Stomach smooth muscle (tissue), 2 donors: ENCODE data around the gene ANKRD2.
"Not testable (repeated sequence)": the region's sequence is repeated elsewhere in the genome, so short reads cannot be mapped to it uniquely, and the experiment has no call there.

Source experiments
- H3K27ac ChIP-seq: one replicate; pipeline ENCODE4 v1.7.0; 2013; ENCODE audit warnings: mild to moderate bottlenecking, low read length, inconsistent platforms
- H3K27me3 ChIP-seq, 2 donors: one replicate each; pipeline ENCODE4 v1.7.0; 2013; ENCODE audit warnings: low read length in 2 of 2; ENCODE audit not compliant: insufficient read depth in 2 of 2, control insufficient read depth in 1 of 2
- H3K36me3 ChIP-seq, 2 donors: one replicate each; pipeline ENCODE4 v1.7.0; 2013; ENCODE audit warnings: low read length in 2 of 2; ENCODE audit not compliant: control insufficient read depth in 2 of 2, insufficient read depth in 2 of 2
- H3K4me1 ChIP-seq: one replicate; pipeline ENCODE4 v1.7.0; 2013; ENCODE audit warnings: low read length; ENCODE audit not compliant: control insufficient read depth, insufficient read depth
- H3K4me3 ChIP-seq, 2 donors: one replicate each; pipeline ENCODE4 v1.7.0; 2013; ENCODE audit warnings: low read length in 2 of 2
- H3K9ac ChIP-seq, 2 donors: one replicate each; pipeline ENCODE4 v1.7.0; 2013; ENCODE audit warnings: low read length in 2 of 2, mild to moderate bottlenecking in 1 of 2
- H3K9me3 ChIP-seq, 2 donors: one replicate each; pipeline ENCODE4 v1.7.0; 2013; ENCODE audit warnings: low read length in 2 of 2; ENCODE audit not compliant: control insufficient read depth in 2 of 2
- donor health status: healthy.
- donor health status: Pancreatic carcinoma.

Gene ANKRD2

DNA sequence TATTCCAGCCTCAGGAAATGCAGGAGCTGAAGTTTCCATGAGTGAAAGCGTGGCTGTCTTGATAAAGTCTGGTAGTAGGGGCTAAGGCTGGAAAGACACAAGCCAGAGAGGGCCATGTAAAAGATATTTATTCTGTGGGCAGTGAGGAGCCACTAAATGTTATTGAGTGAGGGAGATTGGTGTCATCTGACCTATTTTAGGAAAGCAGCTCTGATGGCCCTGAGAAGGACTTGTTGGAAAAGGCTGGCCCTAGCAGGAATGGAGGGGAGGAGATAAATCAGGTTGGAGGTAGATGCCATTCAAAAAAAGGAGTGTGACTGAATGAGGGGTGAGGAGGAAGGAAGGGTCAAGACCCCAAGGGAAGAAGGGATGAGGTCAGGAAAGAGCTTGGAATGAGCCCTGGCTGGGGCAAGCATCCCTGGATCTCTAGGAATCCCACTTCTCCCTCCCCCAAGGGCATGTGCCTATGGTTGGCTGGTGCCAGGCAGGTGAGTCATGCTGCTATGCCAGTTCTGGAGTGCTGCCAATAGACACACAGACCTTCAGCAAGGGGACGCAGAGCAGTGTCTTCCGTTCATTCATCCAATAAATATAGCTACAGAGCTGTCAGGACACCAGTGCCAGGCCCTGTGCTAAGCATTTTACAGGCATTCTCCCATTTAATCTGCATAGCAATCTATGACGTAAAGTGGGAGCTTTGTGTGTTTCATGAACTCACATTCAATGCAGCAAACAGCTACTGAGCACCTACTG, 2.0 kb downstream of the ANKRD2 start:
- peak overlapping the region in 1 of 2 donors; percentile 13 for H3K9ac ChIP-seq
- peaks cover 0 to 9% of the 10 kb centered on the region in 2 donors for H3K36me3 ChIP-seq
- H3K4me3 ChIP-seq: no peak overlapping the region
- H3K9me3 ChIP-seq: no peaks in the 10 kb centered on the region
- H3K27ac ChIP-seq: peak overlapping the region; percentile 49
- no peaks in the 10 kb centered on the region for H3K27me3 ChIP-seq
- H3K4me1 ChIP-seq: peaks cover 24% of the 10 kb centered on the region

GRCh38 chr10:97575127-97575668, 2.6 kb downstream of the ANKRD2 start:
- H3K9me3 ChIP-seq: no peaks in the 10 kb centered on the region
- peak overlapping the region in 1 of 2 donors; percentile 13 for H3K9ac ChIP-seq
- peak overlapping the region; percentile 49 for H3K27ac ChIP-seq
- no peak overlapping the region for H3K4me3 ChIP-seq
- H3K4me1 ChIP-seq: peaks cover 24% of the 10 kb centered on the region
- H3K27me3 ChIP-seq: no peaks in the 10 kb centered on the region
- peaks cover 0 to 6% of the 10 kb centered on the region in 2 donors for H3K36me3 ChIP-seq

DNA sequence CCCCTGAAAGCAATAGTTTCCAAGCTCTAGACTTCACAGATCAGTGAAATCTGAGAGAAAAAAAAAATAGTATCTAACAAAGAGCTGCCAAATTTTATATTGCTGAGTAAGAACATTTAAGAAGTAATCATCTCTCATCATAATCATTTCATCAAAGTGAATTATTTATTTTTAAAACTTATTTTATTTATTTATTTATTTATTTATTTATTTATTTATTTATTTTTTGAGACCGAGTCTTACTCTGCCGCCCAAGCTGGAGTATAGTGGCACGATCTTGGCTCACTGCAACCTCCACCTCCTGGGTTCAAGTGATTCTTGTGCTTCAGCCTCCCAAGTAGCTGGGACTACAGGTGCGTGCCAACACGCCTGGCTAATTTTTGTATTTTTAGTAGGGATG, 3.9 kb downstream of the ANKRD2 start:
- not testable (repeated sequence) for H3K27me3 ChIP-seq, H3K36me3 ChIP-seq, H3K27ac ChIP-seq, H3K9ac ChIP-seq, H3K9me3 ChIP-seq, H3K4me3 ChIP-seq
- H3K4me1 ChIP-seq: peaks cover 24% of the 10 kb centered on the region

DNA sequence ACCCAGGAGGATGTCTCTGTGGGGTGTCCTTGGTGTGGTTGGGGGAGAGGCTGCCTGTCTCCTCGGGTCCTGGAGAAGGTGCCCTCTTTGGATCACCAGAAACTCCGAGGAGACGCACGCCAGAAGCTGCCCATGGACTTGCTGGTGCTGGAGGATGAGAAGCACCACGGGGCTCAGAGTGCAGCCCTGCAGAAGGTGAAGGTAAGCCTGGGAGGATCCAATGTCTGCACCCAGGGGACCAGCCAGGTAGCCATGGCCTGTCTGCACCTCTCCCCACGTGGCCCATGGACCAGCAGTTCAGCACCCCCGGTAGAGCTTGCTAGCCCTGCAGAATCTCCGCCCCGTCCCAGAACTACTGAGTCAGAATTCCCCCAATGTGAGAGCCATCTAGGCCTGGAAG, 5.1 kb downstream of the ANKRD2 start:
- Histone ChIP-seq H3K27me3 (no peaks in the 10 kb centered on the region), H3K4me3 (no peak overlapping the region), H3K9me3 (no peaks in the 10 kb centered on the region), H3K9ac (no peak overlapping the region), H3K4me1 (peaks cover 13% of the 10 kb centered on the region), H3K36me3 (no peaks in the 10 kb centered on the region), H3K27ac (no peak overlapping the region)

GRCh38 chr10:97578171-97578844, 5.7 kb downstream of the ANKRD2 start:
- H3K27ac ChIP-seq: no peak overlapping the region
- no peaks in the 10 kb centered on the region for H3K9me3 ChIP-seq
- peaks cover 7% of the 10 kb centered on the region for H3K4me1 ChIP-seq
- no peak overlapping the region for H3K9ac ChIP-seq
- H3K4me3 ChIP-seq: no peak overlapping the region
- H3K27me3 ChIP-seq: no peaks in the 10 kb centered on the region
- H3K36me3 ChIP-seq: no peaks in the 10 kb centered on the region

- no peaks in the 10 kb centered on the region for H3K36me3 ChIP-seq
- H3K4me1 ChIP-seq: no peaks in the 10 kb centered on the region
- no peaks in the 10 kb centered on the region for H3K27me3 ChIP-seq
- no peak overlapping the region for H3K9ac ChIP-seq
- H3K4me3 ChIP-seq: no peak overlapping the region
- H3K9me3 ChIP-seq: no peaks in the 10 kb centered on the region
- H3K27ac ChIP-seq: no peak overlapping the region
Measured at GRCh38 chr10:97580421-97581367, 8.1 kb downstream of the ANKRD2 start.

DNA sequence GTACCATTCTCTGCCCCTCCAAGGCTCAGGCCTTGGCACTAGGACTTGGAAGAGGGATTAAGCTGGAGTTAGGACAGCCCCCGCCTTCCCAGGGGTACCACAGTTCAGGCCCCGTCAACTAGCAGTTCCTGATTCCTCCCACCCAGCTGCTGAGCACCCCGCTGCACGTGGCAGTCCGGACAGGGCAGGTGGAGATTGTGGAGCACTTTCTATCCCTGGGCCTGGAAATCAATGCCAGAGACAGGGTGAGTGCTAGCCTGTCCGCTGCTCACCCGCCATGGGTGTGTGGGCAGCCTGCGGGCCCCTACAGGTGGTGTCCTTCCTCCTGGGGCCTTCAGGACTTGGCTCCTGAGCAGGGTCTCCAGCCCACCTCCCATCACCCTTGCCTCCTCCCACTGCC, 9.6 kb downstream of the ANKRD2 start:
- Histone ChIP-seq H3K27ac (no peak overlapping the region), H3K9me3 (no peaks in the 10 kb centered on the region), H3K9ac (no peak overlapping the region), H3K4me3 (no peak overlapping the region), H3K4me1 (no peaks in the 10 kb centered on the region), H3K27me3 (no peaks in the 10 kb centered on the region), H3K36me3 (no peaks in the 10 kb centered on the region)

- H3K4me3 ChIP-seq: no peak overlapping the region
- no peak overlapping the region for H3K27ac ChIP-seq
- H3K9ac ChIP-seq: no peak overlapping the region
- no peaks in the 10 kb centered on the region for H3K4me1 ChIP-seq
- no peaks in the 10 kb centered on the region for H3K27me3 ChIP-seq
- H3K36me3 ChIP-seq: no peaks in the 10 kb centered on the region
- no peaks in the 10 kb centered on the region for H3K9me3 ChIP-seq
Measured at GRCh38 chr10:97583476-97583875, 10.9 kb downstream of the ANKRD2 start.

GRCh38 chr10:97584060-97584797, 11.7 kb downstream of the ANKRD2 start, which contains the start of gene HOGA1:
TSS of gene HOGA1 (plus strand) at chr10:97584389. CDS start at chr10:97584704, 315 bp downstream.
- no peak within 1 kb of the TSS for H3K27ac ChIP-seq
- H3K36me3 ChIP-seq: no peaks in the 10 kb centered on the region
- no peaks in the 10 kb centered on the region for H3K27me3 ChIP-seq
- no peaks in the 10 kb centered on the region for H3K4me1 ChIP-seq
- no peaks in the 10 kb centered on the region for H3K9me3 ChIP-seq
- H3K9ac ChIP-seq: no peak within 1 kb of the TSS
- no peak within 1 kb of the TSS for H3K4me3 ChIP-seq
